Glutamatergic neuron (in vitro differentiated cells): ENCODE results near the gene INTS11. TPM values are rescaled to one million over a fixed set of nuclear protein-coding genes. Genes with fewer than 3 reads are reported as not detected.

Experiments used
- DNase-seq: peaks from one replicate; pipeline ENCODE4 v3.0.0; 2022
- H3K27ac Mint-ChIP-seq: one replicate; pipeline ENCODE4 v1.8.0; 2020; ENCODE audit warnings: mild to moderate bottlenecking, mixed read lengths, inconsistent platforms; ENCODE audit not compliant: unreplicated experiment
- H3K27me3 Mint-ChIP-seq: one replicate; pipeline ENCODE4 v1.8.0; 2020; ENCODE audit warnings: mild to moderate bottlenecking, moderate library complexity, mixed read lengths, inconsistent platforms; ENCODE audit not compliant: unreplicated experiment
- H3K36me3 Mint-ChIP-seq: one replicate; pipeline ENCODE4 v1.8.0; 2020; ENCODE audit warnings: mild to moderate bottlenecking, mixed read lengths, inconsistent platforms; ENCODE audit not compliant: unreplicated experiment
- H3K4me1 Mint-ChIP-seq: one replicate; pipeline ENCODE4 v1.8.0; 2020; ENCODE audit warnings: mild to moderate bottlenecking, low read depth, mixed read lengths, inconsistent platforms; ENCODE audit not compliant: unreplicated experiment
- H3K4me3 Mint-ChIP-seq: one replicate; pipeline ENCODE4 v1.8.0; 2020; ENCODE audit warnings: mild to moderate bottlenecking, mixed read lengths, inconsistent platforms; ENCODE audit not compliant: unreplicated experiment
- H3K9me3 Mint-ChIP-seq: one replicate; pipeline ENCODE4 v1.8.0; 2020; ENCODE audit warnings: mild to moderate bottlenecking, moderate library complexity, mixed read lengths, inconsistent platforms; ENCODE audit not compliant: unreplicated experiment
- CTCF ChIP-seq: fragments of 200-600 bp; sonication (generic); IDR thresholded peaks from one replicate; pipeline ENCODE4 v1.5.0; 2021; ENCODE audit not compliant: partially characterized antibody, unreplicated experiment
- total RNA-seq: library from RNA; stranded (reverse); fragmentation: NEBNext Ultra II Directional; extraction: Animal tissue kit (Norgen Biotek cat#: 25700); gene quantifications from one replicate; pipeline ENCODE4 v1.2.1, GENCODE V29; 2021; ENCODE audit not compliant: unreplicated experiment

The INTS11 gene
- total RNA-seq, 1 donor from 2014 or later, result 147 TPM

- no peak overlapping the region for H3K27ac Mint-ChIP-seq
- no peaks in the 10 kb centered on the region for H3K36me3 Mint-ChIP-seq
- H3K4me1 Mint-ChIP-seq, result peaks cover 8% of the 10 kb centered on the region
- peaks cover 8% of the 10 kb centered on the region for H3K9me3 Mint-ChIP-seq
- no peak for DNase-seq
- H3K4me3 Mint-ChIP-seq, result peak overlapping the region; percentile 85
- TF ChIP-seq CTCF, result no peak
- H3K27me3 Mint-ChIP-seq, result peaks cover 6% of the 10 kb centered on the region
Observed at GRCh38 chr1:1322952-1323351, 1.5 kb downstream of the INTS11 start.

GRCh38 chr1:1322418-1322817 lies 2.0 kb downstream of the INTS11 start:
- Mint-ChIP-seq H3K27ac (no peak overlapping the region), H3K27me3 (peaks cover 6% of the 10 kb centered on the region), H3K4me3 (peak overlapping the region; percentile 81), H3K36me3 (no peaks in the 10 kb centered on the region), H3K9me3 (peaks cover 8% of the 10 kb centered on the region), H3K4me1 (peaks cover 9% of the 10 kb centered on the region)
- no peak for TF ChIP-seq CTCF
- DNase-seq, result peak; percentile 36

- peaks cover 10% of the 10 kb centered on the region for H3K9me3 Mint-ChIP-seq
- DNase-seq, result no peak
Observed at GRCh38 chr1:1321477-1321876, 3.0 kb downstream of the INTS11 start.

GRCh38 chr1:1320666-1321448 lies 3.6 kb downstream of the INTS11 start:
- Mint-ChIP-seq H3K27me3 (peaks cover 6% of the 10 kb centered on the region), H3K4me3 (no peak overlapping the region), H3K9me3 (peaks cover 12% of the 10 kb centered on the region), H3K4me1 (peaks cover 13% of the 10 kb centered on the region), H3K36me3 (no peaks in the 10 kb centered on the region), H3K27ac (no peak overlapping the region)
- no peak for DNase-seq
- TF ChIP-seq CTCF, result no peak

More at GRCh38 chr1:1321477-1321876, 3.0 kb downstream of the INTS11 start:
- no peak overlapping the region for H3K27ac Mint-ChIP-seq
- TF ChIP-seq CTCF, result no peak
- H3K27me3 Mint-ChIP-seq, result peaks cover 8% of the 10 kb centered on the region
- H3K36me3 Mint-ChIP-seq, result no peaks in the 10 kb centered on the region
- peaks cover 12% of the 10 kb centered on the region for H3K4me1 Mint-ChIP-seq
- no peak overlapping the region for H3K4me3 Mint-ChIP-seq

- no peak for TF ChIP-seq CTCF
- H3K4me1 Mint-ChIP-seq, result peaks cover 16% of the 10 kb centered on the region
- DNase-seq, result no peak
- peaks cover 12% of the 10 kb centered on the region for H3K9me3 Mint-ChIP-seq
- H3K27ac Mint-ChIP-seq, result peak overlapping the region; percentile 31
- H3K4me3 Mint-ChIP-seq, result no peak overlapping the region
- H3K36me3 Mint-ChIP-seq, result no peaks in the 10 kb centered on the region
- H3K27me3 Mint-ChIP-seq, result peaks cover 8% of the 10 kb centered on the region
Observed at GRCh38 chr1:1319646-1319941, 4.9 kb downstream of the INTS11 start.
